ENCODE data around the gene PPM1H.
A peak's percentile ranks its signal among the peaks of the same experiment; 100 is the strongest.

Gene PPM1H

DNA sequence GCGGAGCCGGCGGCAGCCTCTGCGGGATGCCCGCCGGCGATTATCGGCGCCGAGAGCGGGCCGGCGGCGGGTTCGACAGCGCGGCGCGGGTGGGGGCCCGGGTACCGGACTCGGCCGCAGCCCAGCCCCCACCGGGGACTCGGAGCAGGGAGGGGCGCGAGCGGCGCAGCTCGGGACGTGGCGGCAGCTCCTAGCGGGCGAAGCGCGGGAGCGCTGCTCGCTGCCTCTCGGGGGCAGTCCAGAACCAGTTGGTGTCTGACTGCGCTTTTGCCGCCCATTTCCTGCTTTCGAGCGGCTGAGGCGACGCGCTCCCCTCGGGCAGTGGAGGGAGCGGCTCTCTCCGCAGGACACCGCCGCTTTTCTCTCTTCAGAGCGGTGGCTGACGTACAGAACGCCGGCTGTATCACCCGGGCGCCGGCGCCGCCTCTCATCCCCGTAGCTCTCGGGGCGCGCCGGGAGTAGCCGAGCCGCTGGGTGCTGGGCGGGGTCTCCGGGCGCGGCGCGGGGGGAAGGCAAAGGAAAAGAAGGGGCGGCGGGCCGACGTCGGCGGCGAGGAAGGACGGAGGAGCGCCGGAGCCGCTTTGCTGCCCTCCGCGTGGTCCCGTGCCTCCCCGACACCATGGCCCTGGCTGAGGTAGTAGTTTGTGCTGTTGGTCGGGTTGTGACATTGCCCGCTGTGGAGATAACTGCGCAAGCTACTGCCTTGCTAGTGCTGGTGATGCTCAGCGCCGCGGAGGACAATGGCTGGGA is 331.7 kb downstream of the PPM1H start (continued):
- TF ChIP-seq ZNF600 (tag by site-specific recombination; IDR thresholded peaks at IDR 0.05) (peak; percentile 91), SP7 (tag by site-specific recombination; IDR thresholded peaks at IDR 0.05) (no peak), OVOL3 (tag by site-specific recombination; IDR thresholded peaks at IDR 0.05) (no peak), SP3 (tag by site-specific recombination; IDR thresholded peaks at IDR 0.05) (peak; percentile 43), ZNF155 (tag by site-specific recombination; IDR thresholded peaks at IDR 0.05) (no peak), YY1 (tag by site-specific recombination; IDR thresholded peaks at IDR 0.05) (no peak; the same call in 1 of the 2 replicates), ZNF146 (tag by site-specific recombination; IDR thresholded peaks at IDR 0.05) (no peak), ZNF341 (tag by site-specific recombination; IDR thresholded peaks at IDR 0.05; ENCODE audit: low read depth) (peak; percentile 79), ZNF843 (tag by site-specific recombination; IDR thresholded peaks at IDR 0.05) (no peak), TRIM28 (IDR thresholded peaks at IDR 0.05; ENCODE audit: borderline replicate concordance, low read length) (no peak), ZFP3 (tag by site-specific recombination; IDR thresholded peaks at IDR 0.05; ENCODE audit: low read depth) (no peak), SCRT1 (tag by site-specific recombination; IDR thresholded peaks at IDR 0.05; ENCODE audit: borderline replicate concordance) (no peak), ZSCAN30 (tag by site-specific recombination; IDR thresholded peaks at IDR 0.05) (peak; percentile 27; the same call in 1 of the 2 replicates), KLF10 (tag by site-specific recombination; IDR thresholded peaks at IDR 0.05) (no peak), ZNF114 (tag by site-specific recombination; IDR thresholded peaks at IDR 0.05) (no peak), ZNF366 (tag by site-specific recombination; conservative IDR thresholded peaks at IDR 0.05) (peak; percentile 32; the same call in 1 of the 2 replicates), ZNF354C (tag by site-specific recombination; IDR thresholded peaks at IDR 0.05; ENCODE audit: borderline replicate concordance, low read depth) (no peak), ZEB2 (tag by site-specific recombination; IDR thresholded peaks at IDR 0.05) (no peak), EGR2 (tag by site-specific recombination; IDR thresholded peaks at IDR 0.05; ENCODE audit: low read depth) (no peak), KLF1 (tag by site-specific recombination; IDR thresholded peaks at IDR 0.05) (peak; percentile 67), ZBTB7A (tag by site-specific recombination; IDR thresholded peaks at IDR 0.05; ENCODE audit: low read depth) (0 out of 2 replicates have a peak, but pooled peaks have one; percentile 10), ZNF610 (tag by site-specific recombination; IDR thresholded peaks at IDR 0.05; ENCODE audit: borderline replicate concordance) (peak; percentile 92; the same call in 1 of the 2 replicates), ZFP37 (tag by site-specific recombination; IDR thresholded peaks at IDR 0.05) (peak; percentile 81), ZNF433 (tag by site-specific recombination; IDR thresholded peaks at IDR 0.05; ENCODE audit: low read depth) (no peak), ZNF211 (tag by site-specific recombination; IDR thresholded peaks at IDR 0.05; ENCODE audit: low read depth) (no peak), ZBTB8A (tag by site-specific recombination; IDR thresholded peaks at IDR 0.05) (peak; percentile 40; the same call in 1 of the 2 replicates)
- TF ChIP-seq, protein P1, sequence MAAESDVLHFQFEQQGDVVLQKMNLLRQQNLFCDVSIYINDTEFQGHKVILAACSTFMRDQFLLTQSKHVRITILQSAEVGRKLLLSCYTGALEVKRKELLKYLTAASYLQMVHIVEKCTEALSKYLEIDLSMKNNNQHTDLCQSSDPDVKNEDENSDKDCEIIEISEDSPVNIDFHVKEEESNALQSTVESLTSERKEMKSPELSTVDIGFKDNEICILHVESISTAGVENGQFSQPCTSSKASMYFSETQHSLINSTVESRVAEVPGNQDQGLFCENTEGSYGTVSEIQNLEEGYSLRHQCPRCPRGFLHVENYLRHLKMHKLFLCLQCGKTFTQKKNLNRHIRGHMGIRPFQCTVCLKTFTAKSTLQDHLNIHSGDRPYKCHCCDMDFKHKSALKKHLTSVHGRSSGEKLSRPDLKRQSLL (tag by site-specific recombination; IDR thresholded peaks at IDR 0.05): 0 out of 2 replicates have a peak, but pooled peaks have one; percentile 37
- TF ChIP-seq, protein P2, sequence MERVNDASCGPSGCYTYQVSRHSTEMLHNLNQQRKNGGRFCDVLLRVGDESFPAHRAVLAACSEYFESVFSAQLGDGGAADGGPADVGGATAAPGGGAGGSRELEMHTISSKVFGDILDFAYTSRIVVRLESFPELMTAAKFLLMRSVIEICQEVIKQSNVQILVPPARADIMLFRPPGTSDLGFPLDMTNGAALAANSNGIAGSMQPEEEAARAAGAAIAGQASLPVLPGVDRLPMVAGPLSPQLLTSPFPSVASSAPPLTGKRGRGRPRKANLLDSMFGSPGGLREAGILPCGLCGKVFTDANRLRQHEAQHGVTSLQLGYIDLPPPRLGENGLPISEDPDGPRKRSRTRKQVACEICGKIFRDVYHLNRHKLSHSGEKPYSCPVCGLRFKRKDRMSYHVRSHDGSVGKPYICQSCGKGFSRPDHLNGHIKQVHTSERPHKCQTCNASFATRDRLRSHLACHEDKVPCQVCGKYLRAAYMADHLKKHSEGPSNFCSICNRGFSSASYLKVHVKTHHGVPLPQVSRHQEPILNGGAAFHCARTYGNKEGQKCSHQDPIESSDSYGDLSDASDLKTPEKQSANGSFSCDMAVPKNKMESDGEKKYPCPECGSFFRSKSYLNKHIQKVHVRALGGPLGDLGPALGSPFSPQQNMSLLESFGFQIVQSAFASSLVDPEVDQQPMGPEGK (tag by site-specific recombination; IDR thresholded peaks at IDR 0.05): peak; percentile 54
- TF ChIP-seq, protein P3, sequence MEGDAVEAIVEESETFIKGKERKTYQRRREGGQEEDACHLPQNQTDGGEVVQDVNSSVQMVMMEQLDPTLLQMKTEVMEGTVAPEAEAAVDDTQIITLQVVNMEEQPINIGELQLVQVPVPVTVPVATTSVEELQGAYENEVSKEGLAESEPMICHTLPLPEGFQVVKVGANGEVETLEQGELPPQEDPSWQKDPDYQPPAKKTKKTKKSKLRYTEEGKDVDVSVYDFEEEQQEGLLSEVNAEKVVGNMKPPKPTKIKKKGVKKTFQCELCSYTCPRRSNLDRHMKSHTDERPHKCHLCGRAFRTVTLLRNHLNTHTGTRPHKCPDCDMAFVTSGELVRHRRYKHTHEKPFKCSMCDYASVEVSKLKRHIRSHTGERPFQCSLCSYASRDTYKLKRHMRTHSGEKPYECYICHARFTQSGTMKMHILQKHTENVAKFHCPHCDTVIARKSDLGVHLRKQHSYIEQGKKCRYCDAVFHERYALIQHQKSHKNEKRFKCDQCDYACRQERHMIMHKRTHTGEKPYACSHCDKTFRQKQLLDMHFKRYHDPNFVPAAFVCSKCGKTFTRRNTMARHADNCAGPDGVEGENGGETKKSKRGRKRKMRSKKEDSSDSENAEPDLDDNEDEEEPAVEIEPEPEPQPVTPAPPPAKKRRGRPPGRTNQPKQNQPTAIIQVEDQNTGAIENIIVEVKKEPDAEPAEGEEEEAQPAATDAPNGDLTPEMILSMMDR (tag by site-specific recombination; IDR thresholded peaks at IDR 0.05): peak; percentile 91
- TF ChIP-seq, protein P4, sequence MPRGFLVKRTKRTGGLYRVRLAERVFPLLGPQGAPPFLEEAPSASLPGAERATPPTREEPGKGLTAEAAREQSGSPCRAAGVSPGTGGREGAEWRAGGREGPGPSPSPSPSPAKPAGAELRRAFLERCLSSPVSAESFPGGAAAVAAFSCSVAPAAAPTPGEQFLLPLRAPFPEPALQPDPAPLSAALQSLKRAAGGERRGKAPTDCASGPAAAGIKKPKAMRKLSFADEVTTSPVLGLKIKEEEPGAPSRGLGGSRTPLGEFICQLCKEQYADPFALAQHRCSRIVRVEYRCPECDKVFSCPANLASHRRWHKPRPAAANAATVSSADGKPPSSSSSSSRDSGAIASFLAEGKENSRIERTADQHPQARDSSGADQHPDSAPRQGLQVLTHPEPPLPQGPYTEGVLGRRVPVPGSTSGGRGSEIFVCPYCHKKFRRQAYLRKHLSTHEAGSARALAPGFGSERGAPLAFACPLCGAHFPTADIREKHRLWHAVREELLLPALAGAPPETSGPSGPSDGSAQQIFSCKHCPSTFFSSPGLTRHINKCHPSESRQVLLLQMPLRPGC (tag by site-specific recombination; IDR thresholded peaks at IDR 0.05): peak; percentile 32
- TF ChIP-seq, protein P5, sequence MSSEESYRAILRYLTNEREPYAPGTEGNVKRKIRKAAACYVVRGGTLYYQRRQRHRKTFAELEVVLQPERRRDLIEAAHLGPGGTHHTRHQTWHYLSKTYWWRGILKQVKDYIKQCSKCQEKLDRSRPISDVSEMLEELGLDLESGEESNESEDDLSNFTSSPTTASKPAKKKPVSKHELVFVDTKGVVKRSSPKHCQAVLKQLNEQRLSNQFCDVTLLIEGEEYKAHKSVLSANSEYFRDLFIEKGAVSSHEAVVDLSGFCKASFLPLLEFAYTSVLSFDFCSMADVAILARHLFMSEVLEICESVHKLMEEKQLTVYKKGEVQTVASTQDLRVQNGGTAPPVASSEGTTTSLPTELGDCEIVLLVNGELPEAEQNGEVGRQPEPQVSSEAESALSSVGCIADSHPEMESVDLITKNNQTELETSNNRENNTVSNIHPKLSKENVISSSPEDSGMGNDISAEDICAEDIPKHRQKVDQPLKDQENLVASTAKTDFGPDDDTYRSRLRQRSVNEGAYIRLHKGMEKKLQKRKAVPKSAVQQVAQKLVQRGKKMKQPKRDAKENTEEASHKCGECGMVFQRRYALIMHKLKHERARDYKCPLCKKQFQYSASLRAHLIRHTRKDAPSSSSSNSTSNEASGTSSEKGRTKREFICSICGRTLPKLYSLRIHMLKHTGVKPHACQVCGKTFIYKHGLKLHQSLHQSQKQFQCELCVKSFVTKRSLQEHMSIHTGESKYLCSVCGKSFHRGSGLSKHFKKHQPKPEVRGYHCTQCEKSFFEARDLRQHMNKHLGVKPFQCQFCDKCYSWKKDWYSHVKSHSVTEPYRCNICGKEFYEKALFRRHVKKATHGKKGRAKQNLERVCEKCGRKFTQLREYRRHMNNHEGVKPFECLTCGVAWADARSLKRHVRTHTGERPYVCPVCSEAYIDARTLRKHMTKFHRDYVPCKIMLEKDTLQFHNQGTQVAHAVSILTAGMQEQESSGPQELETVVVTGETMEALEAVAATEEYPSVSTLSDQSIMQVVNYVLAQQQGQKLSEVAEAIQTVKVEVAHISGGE (tag by site-specific recombination; conservative IDR thresholded peaks at IDR 0.05; ENCODE audit: low read depth): 0 out of 2 replicates have a peak, but pooled peaks have one; percentile 13
